B cell (primary cell): Measurements from ENCODE around the gene PTPN13.

Experiments
- EZH2 ChIP-seq: IDR thresholded peaks from 2 replicates; pipeline ENCODE4 v1.6.1; 2012; ENCODE audit warnings: borderline replicate concordance, low read depth, mild to moderate bottlenecking, moderate library complexity, low read length; ENCODE audit not compliant: insufficient read depth, poor library complexity, severe bottlenecking
- TF ChIP-seq, protein P1 (sequence below): fragments of 200-600 bp; IDR thresholded peaks from one replicate; pipeline ENCODE4 v1.8.0; 2022; ENCODE audit warnings: antibody characterized with exemption, mild to moderate bottlenecking

DNA sequence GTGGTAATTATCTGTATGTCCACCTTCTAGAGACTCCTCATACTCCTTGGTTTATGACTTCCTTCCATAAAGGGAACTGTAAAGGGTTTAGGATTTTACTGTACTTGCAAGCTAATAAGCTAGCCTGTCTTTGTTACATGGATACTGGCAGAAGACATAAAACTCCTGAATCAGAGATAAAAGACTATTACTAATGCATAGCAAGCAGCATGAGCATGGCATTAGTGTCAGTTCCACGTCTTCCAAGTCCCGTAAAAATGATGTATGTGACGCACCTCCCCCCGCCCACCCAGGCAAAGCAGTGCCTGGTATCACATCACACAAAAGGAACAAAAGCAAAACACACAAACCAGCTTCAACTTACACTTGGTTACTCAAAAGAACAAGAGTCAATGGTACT is 184.1 kb downstream of the PTPN13 start:
- TF ChIP-seq, protein P1, sequence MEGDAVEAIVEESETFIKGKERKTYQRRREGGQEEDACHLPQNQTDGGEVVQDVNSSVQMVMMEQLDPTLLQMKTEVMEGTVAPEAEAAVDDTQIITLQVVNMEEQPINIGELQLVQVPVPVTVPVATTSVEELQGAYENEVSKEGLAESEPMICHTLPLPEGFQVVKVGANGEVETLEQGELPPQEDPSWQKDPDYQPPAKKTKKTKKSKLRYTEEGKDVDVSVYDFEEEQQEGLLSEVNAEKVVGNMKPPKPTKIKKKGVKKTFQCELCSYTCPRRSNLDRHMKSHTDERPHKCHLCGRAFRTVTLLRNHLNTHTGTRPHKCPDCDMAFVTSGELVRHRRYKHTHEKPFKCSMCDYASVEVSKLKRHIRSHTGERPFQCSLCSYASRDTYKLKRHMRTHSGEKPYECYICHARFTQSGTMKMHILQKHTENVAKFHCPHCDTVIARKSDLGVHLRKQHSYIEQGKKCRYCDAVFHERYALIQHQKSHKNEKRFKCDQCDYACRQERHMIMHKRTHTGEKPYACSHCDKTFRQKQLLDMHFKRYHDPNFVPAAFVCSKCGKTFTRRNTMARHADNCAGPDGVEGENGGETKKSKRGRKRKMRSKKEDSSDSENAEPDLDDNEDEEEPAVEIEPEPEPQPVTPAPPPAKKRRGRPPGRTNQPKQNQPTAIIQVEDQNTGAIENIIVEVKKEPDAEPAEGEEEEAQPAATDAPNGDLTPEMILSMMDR: no peak
- TF ChIP-seq EZH2: no peak
